Astrocyte (in vitro differentiated cells and primary cell): ENCODE results near the gene PLA2G2D. TPM values are rescaled to one million over a fixed set of nuclear protein-coding genes. Genes with fewer than 3 reads are reported as not detected.
A peak's percentile ranks its signal among the peaks of the same experiment; 100 is the strongest.

ENCODE experiments used
- DNase-seq: peaks from one replicate; pipeline ENCODE4 v3.0.0-alpha.2; 2010; ENCODE audit warnings: low read depth
- FAIRE-seq: peaks from 2 replicates; lab custom pipeline; 2011; peaks lifted over from hg19 to GRCh38; lab: Jason Lieb, UNC
- H2AFZ ChIP-seq: 2 replicates; pipeline ENCODE4 v1.6.0; 2012; ENCODE audit warnings: low read depth, low read length, inconsistent platforms
- H3K27ac ChIP-seq: 2 replicates; pipeline ENCODE4 v1.5.1; 2011; ENCODE audit warnings: low read depth, low read length, inconsistent platforms
- H3K27me3 ChIP-seq: 2 replicates; pipeline ENCODE4 v1.6.0; 2011; ENCODE audit warnings: low read length, inconsistent platforms; ENCODE audit not compliant: insufficient read depth
- H3K36me3 ChIP-seq: 2 replicates; pipeline ENCODE4 v1.5.1; 2011; ENCODE audit warnings: low read length, inconsistent platforms; ENCODE audit not compliant: insufficient read depth
- H3K4me1 ChIP-seq: 2 replicates; pipeline ENCODE4 v1.5.1; 2011; ENCODE audit warnings: low read length, inconsistent platforms; ENCODE audit not compliant: insufficient read depth
- H3K4me2 ChIP-seq: 2 replicates; pipeline ENCODE4 v1.6.0; 2012; ENCODE audit warnings: low read length, inconsistent platforms
- H3K4me3 ChIP-seq: 2 replicates; pipeline ENCODE4 v1.5.1; 2011; ENCODE audit warnings: low read depth, mild to moderate bottlenecking, low read length, inconsistent platforms; ENCODE audit not compliant: insufficient read depth
- H3K79me2 ChIP-seq: 2 replicates; pipeline ENCODE4 v1.6.0; 2012; ENCODE audit warnings: mild to moderate bottlenecking, low read length, inconsistent platforms; ENCODE audit not compliant: insufficient read depth
- H3K9ac ChIP-seq: 2 replicates; pipeline ENCODE4 v1.6.0; 2012; ENCODE audit warnings: mild to moderate bottlenecking, low read length, inconsistent platforms
- H3K9me3 ChIP-seq: 2 replicates; pipeline ENCODE4 v1.5.1; 2012; ENCODE audit warnings: low read depth, mild to moderate bottlenecking, low read length, inconsistent platforms; ENCODE audit not compliant: insufficient read depth
- H4K20me1 ChIP-seq: 2 replicates; pipeline ENCODE4 v1.6.0; 2012; ENCODE audit warnings: low read length, inconsistent platforms; ENCODE audit not compliant: insufficient read depth
- H3K27ac Mint-ChIP-seq: one replicate; pipeline ENCODE4 v1.8.0; 2021; ENCODE audit warnings: mild to moderate bottlenecking, mixed read lengths; ENCODE audit not compliant: unreplicated experiment
- H3K27me3 Mint-ChIP-seq: one replicate; pipeline ENCODE4 v1.8.0; 2021; ENCODE audit warnings: low read depth, mixed read lengths; ENCODE audit not compliant: unreplicated experiment
- H3K36me3 Mint-ChIP-seq: one replicate; pipeline ENCODE4 v1.8.0; 2021; ENCODE audit warnings: low read depth, mixed read lengths; ENCODE audit not compliant: unreplicated experiment
- H3K4me1 Mint-ChIP-seq: one replicate; pipeline ENCODE4 v1.8.0; 2021; ENCODE audit warnings: low read depth, mixed read lengths; ENCODE audit not compliant: unreplicated experiment
- H3K4me3 Mint-ChIP-seq: one replicate; pipeline ENCODE4 v1.8.0; 2021; ENCODE audit warnings: mild to moderate bottlenecking, moderate library complexity, mixed read lengths; ENCODE audit not compliant: unreplicated experiment
- H3K9me3 Mint-ChIP-seq: one replicate; pipeline ENCODE4 v1.8.0; 2021; ENCODE audit warnings: mild to moderate bottlenecking, mixed read lengths; ENCODE audit not compliant: unreplicated experiment
- EZH2 ChIP-seq: IDR thresholded peaks from 2 replicates; pipeline ENCODE4 v1.6.1; 2012; ENCODE audit warnings: mild to moderate bottlenecking, low read length, inconsistent platforms; ENCODE audit not compliant: insufficient read depth
- total RNA-seq: library from RNA; stranded (reverse); gene quantifications from 2 replicates; pipeline ENCODE4 v1.2.1, GENCODE V29; 2021
- TF ChIP-seq, protein P1 (sequence below): IDR thresholded peaks from 2 replicates; pipeline ENCODE4 v1.5.1; 2011; ENCODE audit warnings: low read depth, mild to moderate bottlenecking, inconsistent platforms, low read length, moderate library complexity; ENCODE audit not compliant: insufficient read depth

PLA2G2D gene
- total RNA-seq, 1 donor from 2014 or later = not detected

DNA sequence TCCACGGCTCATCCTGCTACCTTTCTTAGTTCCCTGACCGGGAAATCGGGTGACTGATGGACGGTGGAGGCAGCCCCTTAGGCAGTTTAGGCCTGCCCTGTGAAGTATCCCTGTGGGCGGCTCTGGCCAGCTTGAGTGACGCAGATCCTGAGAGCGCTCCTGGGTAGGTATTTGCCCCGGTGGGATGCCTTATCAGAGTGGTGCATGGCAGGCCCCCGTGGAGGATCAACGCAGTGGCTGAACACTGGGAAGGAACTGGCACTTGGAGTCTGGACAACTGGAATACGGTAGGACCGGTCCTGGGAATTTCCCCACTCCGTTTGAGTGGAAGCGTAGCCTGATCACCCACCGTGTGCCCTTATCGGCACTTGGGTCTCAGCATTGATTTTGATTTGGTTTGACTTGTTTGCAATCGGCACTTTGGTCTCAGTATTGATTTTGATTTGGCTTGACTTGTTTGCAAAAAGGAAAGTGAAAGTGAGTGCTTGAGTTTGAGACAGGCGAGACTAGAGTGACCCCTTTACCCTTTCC lies 35.0 kb upstream of the PLA2G2D start:
- H3K27ac ChIP-seq = no peak overlapping the region
- no peaks in the 10 kb centered on the region for H3K36me3 Mint-ChIP-seq
- H3K36me3 ChIP-seq = no peaks in the 10 kb centered on the region
- peaks cover 2% of the 10 kb centered on the region for H3K27me3 ChIP-seq
- H3K4me2 ChIP-seq = no peak overlapping the region
- no peak for FAIRE-seq
- no peak overlapping the region for H2AFZ ChIP-seq
- no peak overlapping the region for H3K27ac Mint-ChIP-seq
- no peaks in the 10 kb centered on the region for H3K4me1 Mint-ChIP-seq
- H4K20me1 ChIP-seq = no peaks in the 10 kb centered on the region
- no peaks in the 10 kb centered on the region for H3K4me1 ChIP-seq
- TF ChIP-seq EZH2 = no peak
- TF ChIP-seq, protein P1, sequence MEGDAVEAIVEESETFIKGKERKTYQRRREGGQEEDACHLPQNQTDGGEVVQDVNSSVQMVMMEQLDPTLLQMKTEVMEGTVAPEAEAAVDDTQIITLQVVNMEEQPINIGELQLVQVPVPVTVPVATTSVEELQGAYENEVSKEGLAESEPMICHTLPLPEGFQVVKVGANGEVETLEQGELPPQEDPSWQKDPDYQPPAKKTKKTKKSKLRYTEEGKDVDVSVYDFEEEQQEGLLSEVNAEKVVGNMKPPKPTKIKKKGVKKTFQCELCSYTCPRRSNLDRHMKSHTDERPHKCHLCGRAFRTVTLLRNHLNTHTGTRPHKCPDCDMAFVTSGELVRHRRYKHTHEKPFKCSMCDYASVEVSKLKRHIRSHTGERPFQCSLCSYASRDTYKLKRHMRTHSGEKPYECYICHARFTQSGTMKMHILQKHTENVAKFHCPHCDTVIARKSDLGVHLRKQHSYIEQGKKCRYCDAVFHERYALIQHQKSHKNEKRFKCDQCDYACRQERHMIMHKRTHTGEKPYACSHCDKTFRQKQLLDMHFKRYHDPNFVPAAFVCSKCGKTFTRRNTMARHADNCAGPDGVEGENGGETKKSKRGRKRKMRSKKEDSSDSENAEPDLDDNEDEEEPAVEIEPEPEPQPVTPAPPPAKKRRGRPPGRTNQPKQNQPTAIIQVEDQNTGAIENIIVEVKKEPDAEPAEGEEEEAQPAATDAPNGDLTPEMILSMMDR = no peak
- peaks cover 11% of the 10 kb centered on the region for H3K27me3 Mint-ChIP-seq
- H3K79me2 ChIP-seq = no peaks in the 10 kb centered on the region
- DNase-seq = no peak
- peaks cover 11% of the 10 kb centered on the region for H3K9me3 Mint-ChIP-seq
- no peak overlapping the region for H3K4me3 Mint-ChIP-seq
- no peak overlapping the region for H3K9ac ChIP-seq
- peaks cover under 1% of the 10 kb centered on the region for H3K9me3 ChIP-seq
- no peak overlapping the region for H3K4me3 ChIP-seq

DNA sequence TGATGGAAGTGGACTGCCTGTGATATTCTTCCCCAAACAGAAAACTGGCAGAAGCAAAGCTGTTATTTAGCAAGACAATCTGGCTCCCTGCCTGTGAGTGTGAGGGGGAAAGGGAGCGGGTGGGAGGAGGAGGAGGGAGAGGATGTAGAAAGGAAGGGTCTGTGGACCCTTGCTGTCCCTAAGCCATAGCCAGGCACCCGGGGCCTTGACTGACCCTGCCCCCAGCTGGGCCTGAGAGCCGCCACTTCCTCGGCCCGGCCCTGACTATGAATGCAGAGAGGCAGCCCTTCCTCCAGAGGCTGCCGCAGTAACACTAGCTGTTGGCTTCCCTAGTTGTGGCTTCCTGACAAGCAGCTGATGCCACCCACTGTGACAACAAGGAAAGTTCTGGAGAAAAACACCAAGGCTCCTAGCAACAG lies 33.7 kb upstream of the PLA2G2D start:
- no peak overlapping the region for H2AFZ ChIP-seq
- TF ChIP-seq, protein P1 = no peak
- TF ChIP-seq EZH2 = no peak
- no peak overlapping the region for H3K4me2 ChIP-seq
- no peaks in the 10 kb centered on the region for H3K36me3 ChIP-seq
- H3K4me3 ChIP-seq = no peak overlapping the region
- H3K4me1 Mint-ChIP-seq = no peaks in the 10 kb centered on the region
- no peak overlapping the region for H3K27ac Mint-ChIP-seq
- DNase-seq = no peak
- no peaks in the 10 kb centered on the region for H3K4me1 ChIP-seq
- no peaks in the 10 kb centered on the region for H3K79me2 ChIP-seq
- no peak overlapping the region for H3K9ac ChIP-seq
- H3K9me3 Mint-ChIP-seq = peaks cover 3% of the 10 kb centered on the region
- no peak overlapping the region for H3K4me3 Mint-ChIP-seq
- H3K9me3 ChIP-seq = no peaks in the 10 kb centered on the region
- H3K27ac ChIP-seq = no peak overlapping the region
- no peak for FAIRE-seq
- peaks cover 2% of the 10 kb centered on the region for H3K27me3 ChIP-seq
- H3K36me3 Mint-ChIP-seq = no peaks in the 10 kb centered on the region
- no peaks in the 10 kb centered on the region for H4K20me1 ChIP-seq
- peaks cover 10% of the 10 kb centered on the region for H3K27me3 Mint-ChIP-seq

DNA sequence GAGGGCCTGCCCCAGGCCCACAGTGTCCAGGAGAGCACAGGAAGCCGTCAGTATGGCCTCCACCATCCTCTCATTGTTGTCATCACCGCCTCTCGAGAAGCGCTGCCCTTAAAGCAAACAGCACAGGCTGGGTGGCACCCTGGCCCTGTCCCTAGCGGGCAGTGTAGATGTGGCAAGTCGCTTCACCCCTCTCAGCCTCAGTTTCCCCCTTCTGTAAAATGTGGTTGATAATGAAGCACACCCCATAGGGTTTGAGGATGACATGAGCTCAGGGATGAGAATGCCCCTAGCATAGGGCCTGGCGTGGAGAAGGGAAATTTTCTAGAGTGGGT lies 33.2 kb upstream of the PLA2G2D start:
- H3K4me2 ChIP-seq = peak overlapping the region; percentile 83
- peak overlapping the region; percentile 82 for H2AFZ ChIP-seq
- no peaks in the 10 kb centered on the region for H3K79me2 ChIP-seq
- TF ChIP-seq, protein P1 = peak; percentile 0
- TF ChIP-seq EZH2 = no peak
- H3K9me3 ChIP-seq = no peaks in the 10 kb centered on the region
- peaks cover 3% of the 10 kb centered on the region for H3K9me3 Mint-ChIP-seq
- peaks cover 13% of the 10 kb centered on the region for H3K27me3 Mint-ChIP-seq
- peak overlapping the region; percentile 47 for H3K27ac Mint-ChIP-seq
- no peak overlapping the region for H3K27ac ChIP-seq
- no peaks in the 10 kb centered on the region for H3K36me3 ChIP-seq
- FAIRE-seq = no peak
- no peaks in the 10 kb centered on the region for H3K4me1 ChIP-seq
- H3K4me3 Mint-ChIP-seq = no peak overlapping the region
- no peaks in the 10 kb centered on the region for H4K20me1 ChIP-seq
- no peak for DNase-seq
- H3K9ac ChIP-seq = no peak overlapping the region
- no peaks in the 10 kb centered on the region for H3K4me1 Mint-ChIP-seq
- H3K36me3 Mint-ChIP-seq = no peaks in the 10 kb centered on the region
- no peak overlapping the region for H3K4me3 ChIP-seq
- H3K27me3 ChIP-seq = peaks cover 2% of the 10 kb centered on the region
